GM21515 (cell line): ENCODE results near the gene NPTXR.
"Not testable (repeated sequence)": the region's sequence is repeated elsewhere in the genome, so short reads cannot be mapped to it uniquely, and the experiment has no call there.

Experiments
- ATAC-seq: cut with Tn5 transposase; IDR thresholded peaks from one replicate; pipeline ENCODE4 v1.9.1; 2021; ENCODE audit not compliant: unreplicated experiment

Gene NPTXR

DNA sequence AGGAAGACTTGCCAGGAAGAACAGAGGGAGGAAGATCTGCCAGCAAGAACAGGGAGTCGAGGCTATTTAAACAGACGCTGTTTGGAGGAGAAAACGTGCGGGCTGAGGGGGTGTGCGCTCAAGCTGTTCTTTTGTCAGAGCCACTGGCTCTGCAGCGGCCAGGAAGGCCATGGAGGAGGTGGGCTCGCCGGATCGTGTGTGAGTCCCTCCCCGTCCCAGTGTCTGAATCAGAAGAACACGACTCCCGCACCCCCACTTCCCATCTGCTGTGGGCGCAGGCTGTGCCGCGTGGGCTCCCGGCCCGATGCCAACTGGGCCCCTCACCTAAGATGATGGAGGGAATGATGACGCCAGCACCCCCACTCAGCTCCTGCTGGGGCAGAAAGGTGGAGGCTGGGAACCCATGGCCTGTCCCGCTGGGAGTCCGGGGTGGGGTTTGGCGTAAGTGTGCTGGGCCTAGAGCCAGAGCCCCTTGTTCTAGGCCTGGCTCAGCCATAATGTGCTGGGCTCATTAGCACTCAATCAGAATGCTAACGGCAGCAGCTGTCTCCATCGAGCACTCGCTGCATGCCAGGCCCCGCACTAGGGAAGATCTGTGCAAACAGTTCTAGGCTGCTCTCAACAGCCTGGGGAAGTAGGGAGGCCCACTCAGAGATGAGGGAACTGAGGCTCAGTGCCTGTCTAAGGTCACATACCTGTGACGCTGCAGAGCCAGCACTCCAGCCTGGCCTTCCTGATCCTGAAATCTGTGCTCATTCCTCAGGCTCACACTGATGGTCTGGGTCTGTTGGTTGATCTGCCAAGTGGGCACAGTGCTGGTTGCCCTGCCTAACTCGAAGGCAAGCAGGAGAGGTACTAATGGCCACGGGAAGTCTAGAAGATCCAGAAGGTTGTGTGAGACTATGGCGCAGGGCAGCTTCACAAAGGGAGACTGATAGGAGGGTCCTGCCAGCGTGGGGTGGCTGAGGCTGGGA is 11.5 kb downstream of the NPTXR start:
- no peak for ATAC-seq

DNA sequence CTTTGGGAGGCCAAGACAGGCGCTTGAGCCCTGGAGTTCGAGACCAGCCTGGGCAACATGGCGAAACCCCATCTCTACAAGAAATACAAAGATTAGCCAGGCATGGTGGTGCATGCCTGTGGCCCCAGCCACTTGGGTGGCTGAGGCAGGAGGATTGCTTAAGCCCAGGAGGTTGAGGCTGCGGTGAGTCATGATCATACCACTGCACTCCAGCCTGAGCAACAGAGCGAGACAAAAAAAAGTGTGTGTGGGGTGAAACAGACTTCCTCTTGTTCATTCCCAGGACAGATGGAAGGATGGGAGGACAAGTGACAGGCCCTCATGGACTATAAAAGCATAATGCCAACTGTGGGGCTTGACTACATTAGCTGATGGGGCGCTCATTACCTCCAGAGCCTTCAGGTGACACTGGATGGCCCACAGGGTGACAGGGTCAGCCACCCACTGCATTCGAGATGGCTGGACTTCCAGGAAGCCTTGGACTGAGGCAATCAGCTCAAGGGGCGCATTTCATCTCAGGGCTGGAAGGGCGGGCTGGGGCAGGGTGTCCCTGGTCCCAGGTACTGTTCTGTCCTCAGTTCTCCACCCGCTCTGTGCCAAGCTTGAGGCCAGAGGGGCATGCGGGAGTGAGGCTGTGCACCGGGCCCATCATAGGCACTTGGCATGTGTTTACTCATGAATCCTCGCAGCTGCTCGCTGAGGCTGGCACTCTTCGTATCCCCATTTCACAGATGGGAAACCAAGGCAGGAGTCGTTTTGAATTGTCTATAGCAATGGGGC is 12.5 kb downstream of the NPTXR start:
- ATAC-seq: no peak

DNA sequence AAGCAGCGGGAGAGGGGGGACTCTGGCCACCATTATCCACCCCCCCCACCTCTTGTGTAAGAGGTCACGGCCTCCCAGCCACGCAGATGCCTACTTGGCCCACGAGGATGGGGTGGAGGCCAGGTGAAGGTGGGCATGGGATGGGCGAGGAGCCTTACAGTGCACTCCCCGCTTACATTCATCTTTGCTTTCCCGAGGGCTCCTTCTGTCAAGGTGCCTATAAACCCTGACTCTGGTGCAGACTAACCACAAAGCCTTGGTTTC is 13.1 kb downstream of the NPTXR start:
- no peak for ATAC-seq

DNA sequence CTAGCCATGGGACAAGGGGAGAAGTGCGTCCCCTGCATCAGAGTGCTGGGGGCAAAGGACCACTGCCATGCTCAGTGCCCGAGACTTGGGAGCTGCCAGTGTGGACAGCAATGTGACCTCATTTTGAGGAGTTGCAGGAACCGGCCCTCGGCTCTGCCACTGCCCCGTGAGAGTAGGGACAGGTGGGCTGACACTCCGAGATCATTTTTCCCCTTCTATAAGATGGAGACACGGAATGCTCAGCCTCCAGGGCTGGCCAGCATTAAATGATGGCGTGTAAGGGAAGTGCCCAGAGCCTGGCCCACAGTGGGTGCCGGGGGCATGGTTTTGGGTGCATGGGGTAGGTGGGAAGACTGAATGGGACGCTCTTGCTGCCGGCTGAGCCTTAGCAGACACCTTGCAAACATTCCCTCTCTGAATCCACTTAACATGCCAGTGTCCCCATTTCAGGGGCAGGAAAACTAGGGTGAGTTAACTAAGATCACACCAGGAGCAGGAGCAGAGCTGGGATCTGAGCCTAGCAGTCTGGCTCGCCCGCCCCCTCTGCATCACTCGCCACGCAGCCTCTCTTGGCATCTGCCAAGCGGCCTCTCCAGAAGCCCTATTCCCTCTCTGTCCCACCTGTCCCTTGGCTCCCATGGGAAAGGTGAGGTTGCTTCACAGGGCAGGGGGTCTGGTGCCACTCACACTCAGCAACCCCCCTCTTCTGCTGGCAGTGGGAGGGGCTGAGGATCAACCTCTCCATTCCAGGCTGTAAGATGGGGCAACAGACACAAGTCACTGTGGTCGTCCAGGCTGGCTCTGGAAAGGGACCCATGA is 13.6 kb downstream of the NPTXR start:
- no peak for ATAC-seq

DNA sequence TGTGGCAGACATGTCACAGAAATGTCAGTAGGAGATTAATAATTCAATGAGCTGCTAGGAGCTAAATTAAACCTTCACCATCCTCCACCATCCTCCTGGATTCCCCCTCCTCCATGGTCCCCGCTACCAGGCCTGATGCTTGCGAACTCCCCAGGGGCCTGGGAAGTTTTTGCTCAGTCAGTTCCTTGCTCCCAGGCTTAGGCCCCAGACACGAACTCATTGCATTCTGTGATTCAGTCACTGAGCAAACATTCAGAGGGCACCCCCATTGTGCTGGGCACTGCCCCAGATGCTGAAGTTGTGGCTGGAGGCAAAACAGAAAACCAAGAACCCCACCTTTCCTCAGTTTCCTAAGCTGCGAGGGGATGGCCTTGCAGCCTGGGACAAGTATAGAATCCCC is 14.3 kb downstream of the NPTXR start:
- no peak for ATAC-seq

DNA sequence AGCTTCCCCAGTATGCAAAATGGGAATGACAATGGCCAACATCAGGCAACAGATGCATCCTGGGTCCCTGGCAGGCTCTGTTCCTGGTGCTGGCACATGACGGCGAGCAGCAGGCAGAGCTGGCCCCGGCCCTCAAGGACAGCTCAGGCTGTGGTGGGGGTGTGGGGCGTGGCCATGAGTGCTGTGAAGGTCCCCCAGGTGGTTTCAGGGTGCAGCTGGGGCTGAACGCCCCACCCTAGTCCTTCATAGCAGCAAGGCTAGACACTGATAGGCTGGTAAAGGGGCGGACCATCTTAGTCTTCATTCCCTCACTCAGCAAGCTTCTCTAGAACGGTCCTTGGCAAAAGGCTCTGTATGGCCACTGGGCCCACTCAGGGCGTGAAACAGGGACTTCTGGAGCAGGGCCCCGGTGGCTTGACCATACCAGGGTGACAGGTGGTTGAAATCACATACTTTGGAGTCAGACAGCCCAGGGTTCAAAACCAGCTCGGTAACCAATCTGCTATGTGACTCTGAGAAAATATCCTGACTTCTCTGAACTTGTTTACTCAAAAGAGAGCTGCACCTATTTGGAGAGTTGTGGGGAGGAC is 15.1 kb downstream of the NPTXR start:
- no peak for ATAC-seq

DNA sequence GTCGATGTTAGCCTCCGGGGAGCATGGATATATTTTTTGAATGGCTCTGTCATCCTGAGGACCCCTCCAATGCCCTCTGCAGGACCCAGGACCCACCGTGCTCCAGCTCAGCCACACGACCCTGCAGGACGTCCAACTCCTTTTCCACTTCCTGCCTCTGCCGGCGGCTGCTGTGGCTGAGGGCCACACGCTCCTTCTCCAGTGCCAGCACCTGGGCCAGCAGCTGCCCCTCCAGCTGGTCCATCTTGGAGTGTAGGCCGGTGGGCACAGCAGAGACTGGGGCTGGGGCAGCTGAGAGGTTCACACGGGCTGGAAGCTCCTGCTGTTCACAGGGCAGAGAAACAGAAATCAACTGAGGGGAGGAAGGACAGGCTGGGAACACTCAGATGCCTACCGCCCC is 15.6 kb downstream of the NPTXR start:
- ATAC-seq: no peak

DNA sequence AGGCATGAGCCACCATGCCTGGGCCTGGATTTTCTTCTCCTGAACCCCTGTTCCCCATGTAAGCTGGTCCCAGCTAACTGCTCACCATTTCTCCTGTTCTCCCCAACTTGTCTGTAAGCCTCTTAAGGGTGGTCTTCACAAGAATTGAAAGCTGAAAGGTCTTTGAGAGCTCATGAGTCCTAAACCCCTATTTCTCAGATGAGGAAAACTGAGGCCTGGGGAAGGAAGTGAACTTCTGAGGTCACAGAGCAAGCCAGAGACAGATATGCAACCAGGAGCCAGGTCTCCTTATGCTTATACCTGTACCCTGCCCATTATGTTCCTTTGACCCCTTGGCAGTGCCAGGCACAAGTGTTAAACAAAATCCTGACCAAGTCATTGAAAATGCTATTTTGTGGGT is 16.3 kb downstream of the NPTXR start:
- ATAC-seq: no peak

DNA sequence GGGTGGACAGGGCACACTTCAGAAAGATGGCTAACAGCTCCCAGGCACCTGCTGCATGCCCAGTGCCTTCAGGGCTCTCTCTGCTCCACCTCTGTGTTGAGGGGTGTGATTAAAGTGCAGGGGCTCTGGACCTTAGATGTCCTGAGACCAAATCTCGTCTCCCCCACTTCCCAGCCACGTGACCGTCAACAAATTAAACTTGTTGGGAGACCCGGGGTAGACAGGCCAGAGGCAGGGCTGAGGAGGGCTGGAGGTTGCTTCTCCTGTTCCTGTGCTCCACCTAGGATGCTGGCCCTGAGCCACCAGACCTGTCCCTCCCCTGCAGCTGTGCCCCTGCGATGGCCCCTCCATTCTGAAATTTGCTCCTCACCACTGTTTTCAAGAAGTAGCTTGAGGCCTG is 17.0 kb downstream of the NPTXR start:
- ATAC-seq: no peak

DNA sequence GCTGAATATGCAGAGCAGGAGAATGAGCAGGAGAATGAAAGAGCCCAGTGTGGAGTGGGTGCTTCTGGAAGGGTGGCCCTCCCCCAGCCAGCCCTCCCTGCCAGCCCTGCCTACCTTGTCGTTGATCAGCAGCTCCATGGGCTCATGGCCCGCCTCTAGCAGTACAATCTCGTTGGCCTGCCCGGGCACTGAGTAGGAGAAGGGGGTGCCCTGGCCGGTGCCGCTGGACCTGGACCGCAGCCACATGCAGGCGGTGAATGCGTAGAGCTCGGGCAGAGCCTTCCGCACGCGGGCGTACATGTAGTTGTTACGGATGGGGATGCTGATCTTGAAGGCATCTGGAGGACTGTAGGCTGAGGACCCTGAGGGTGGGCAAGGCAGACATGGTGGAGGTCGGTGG is 17.4 kb downstream of the NPTXR start:
- no peak for ATAC-seq

DNA sequence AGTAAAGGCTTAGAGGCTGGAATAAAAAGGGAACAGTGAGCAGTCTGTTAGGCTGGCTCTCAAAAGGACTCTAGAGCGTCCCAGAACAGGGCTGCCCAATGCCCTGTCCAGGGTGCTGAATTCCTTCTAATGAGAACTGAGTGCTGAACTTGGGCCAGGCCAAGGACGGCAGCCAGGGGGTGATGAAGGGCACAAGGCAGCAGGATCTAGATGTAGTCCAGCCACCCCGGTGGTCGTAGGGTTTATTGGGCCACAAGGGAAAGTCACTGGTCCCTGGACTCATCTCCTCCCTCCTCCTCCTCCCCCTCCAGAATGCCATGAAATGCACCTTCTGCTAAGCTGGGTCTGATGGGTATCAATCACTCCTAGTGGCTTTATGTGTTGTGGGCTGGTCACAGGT is 19.2 kb downstream of the NPTXR start:
- no peak for ATAC-seq

DNA sequence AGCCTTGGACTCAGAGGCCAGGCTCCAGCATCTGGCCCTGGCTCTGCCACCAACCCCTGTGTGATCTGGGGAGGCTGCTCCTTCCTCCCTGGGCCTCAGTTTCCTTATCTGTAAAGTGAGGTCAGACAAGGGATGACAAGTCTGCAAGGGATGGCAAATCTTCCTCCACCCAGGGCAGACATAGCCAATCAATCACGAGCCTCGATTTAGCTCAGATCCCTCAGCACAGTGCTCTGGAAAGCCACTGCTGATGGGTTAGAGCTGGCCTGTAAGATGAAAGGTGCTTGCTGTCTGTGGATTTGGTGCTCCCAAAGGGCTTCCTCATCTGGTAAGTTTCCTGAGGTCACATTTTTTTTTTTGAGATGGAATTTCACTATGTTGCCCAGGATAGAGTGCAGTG is 20.2 kb downstream of the NPTXR start:
- no peak for ATAC-seq

DNA sequence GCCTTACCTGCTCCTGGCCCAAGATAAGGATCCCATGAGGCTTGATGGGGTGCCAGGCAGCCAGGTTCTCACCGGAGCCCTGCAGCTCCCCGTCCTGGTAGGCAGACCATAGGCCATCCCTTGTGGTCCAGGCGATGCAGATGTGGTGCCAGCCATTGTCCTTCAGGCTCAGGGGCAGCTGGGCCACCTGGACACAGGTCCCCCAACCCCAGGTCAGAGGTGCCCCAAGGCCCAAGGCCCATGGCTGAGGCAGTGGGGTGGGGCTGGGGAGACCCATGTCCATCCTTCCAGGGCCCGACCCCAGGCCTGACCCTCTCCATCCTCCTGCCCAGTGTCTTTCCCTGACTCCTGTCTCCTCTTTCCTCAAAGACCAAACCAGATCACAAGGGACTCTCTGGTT is 20.8 kb downstream of the NPTXR start:
- ATAC-seq: no peak

DNA sequence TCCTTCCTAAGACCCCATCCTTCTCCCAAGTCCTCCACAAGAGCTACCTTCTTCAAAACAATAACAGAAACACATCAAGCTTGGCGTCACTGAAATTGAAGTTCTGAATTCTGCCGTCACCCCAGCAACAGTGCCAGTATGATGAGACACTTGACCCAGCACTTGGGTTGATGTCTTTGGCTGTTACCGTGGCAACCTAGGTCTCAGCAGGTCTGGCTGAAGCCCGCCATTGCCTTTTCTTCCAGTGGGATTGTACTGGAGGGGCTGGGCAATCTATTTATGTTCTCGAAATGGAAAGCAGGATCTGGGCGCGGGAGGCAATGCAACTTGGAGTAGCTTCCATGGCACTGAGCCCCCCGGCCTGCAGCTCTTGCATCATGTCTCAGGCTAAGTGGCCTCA is 23.8 kb downstream of the NPTXR start:
- ATAC-seq: no peak

DNA sequence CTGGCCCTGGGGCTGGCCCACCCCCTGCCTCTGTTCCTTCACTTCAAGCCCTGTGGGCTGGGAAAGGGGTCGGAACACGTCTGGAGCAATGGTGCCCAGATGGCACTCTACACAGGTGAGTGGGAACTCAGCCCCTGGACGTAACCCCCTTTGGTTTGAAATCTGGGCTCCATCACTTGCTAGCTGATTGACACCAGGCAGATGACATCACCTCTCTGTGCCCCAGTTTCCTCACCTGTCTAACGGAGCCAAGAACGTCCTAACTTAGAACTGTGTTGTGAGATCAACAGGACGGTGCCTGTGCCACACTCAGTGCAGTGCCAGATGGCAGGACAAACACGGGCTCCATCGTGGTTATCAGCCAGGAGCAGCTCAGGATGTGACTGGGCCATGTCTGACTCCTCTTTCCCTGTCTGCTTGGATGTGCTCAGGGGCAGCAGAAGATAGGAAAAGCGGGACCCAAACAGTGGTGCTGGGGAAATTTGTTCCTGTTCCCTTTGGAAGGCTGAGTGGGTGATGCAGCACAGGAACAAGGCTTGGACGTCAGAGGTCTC is 24.4 kb downstream of the NPTXR start:
- ATAC-seq: no peak

DNA sequence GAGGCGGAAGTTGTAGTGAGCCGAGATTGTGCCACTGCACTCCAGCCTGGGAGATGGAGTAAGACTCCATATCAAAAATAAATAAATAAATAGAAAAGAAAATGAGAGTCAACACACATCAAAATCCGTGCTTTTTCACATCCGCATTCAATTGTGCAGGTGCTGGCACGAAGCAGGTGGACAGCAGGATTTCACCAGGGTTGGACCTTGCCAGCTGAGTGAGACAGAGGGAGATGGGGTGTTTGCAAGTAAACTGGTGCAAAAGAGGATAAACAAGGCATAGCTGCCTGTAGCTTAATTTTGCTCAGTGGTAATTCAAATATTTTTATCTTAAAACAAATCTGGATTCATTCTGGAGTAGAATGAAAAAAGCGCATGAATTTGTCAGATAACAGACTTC is 26.6 kb downstream of the NPTXR start:
- no peak for ATAC-seq

DNA sequence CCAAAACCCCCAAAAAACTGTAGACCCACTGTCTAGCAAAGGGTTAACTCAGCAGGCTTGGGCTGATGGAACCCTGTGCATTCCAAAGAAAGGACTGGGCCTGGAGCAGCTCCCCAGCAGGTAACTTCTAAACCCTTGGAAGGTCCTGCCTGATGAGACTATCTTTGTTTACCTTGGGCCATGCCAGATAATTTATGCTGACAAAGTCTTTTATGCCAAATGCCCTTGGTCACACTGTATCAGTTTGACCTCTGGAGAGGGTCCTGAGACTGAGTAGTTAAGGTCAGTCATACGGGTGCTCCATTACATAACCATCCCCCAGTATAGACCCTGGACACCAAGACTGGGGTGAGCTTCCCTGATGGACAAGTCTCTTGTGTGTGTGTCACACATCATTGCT is 28.0 kb downstream of the NPTXR start:
- no peak for ATAC-seq

DNA sequence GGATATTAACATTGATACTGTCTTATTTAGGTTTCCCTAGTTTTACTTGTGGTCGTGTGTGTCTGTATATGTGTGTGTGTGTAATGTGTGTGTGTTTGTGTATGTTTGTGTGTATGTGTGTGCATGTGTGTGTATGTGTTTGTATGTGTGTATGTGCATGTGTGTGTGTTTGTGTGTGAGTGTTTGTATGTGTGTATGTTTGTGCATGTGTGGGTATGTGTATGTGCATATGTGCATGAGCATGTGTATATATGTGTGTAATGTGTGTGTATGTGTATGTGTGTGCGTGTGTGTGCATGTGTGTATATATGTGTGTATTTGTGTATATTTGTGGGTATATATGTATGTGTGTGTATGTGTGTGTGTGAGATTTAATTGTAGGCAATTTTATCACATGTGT is 32.6 kb downstream of the NPTXR start:
- ATAC-seq: no peak

DNA sequence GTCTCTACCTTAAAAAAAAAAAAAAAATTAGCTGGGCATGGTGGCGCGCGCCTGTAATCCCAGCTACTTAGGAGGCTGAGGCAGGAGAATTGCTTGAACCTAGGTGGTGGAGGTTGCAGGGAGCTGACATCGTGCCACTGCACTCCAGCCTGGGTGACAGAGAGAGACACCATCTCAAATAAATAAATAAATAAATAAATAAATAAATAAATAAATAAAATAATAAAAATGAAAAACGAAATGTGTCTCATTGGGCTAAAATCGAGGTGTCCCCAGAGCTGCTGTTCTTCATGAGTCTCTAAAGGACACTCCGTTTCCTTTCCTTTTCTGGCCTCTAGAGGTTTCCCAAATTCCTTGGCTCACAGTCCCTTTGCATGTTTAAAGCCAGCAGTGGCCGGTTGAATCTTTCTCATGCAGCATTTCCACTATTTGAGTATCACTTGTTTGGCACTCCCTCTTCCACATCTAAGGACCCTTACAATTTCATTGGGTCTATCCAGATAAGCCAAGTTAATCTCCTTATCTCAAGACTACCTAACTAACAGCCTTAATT is 38.7 kb downstream of the NPTXR start:
- not testable (repeated sequence) for ATAC-seq

DNA sequence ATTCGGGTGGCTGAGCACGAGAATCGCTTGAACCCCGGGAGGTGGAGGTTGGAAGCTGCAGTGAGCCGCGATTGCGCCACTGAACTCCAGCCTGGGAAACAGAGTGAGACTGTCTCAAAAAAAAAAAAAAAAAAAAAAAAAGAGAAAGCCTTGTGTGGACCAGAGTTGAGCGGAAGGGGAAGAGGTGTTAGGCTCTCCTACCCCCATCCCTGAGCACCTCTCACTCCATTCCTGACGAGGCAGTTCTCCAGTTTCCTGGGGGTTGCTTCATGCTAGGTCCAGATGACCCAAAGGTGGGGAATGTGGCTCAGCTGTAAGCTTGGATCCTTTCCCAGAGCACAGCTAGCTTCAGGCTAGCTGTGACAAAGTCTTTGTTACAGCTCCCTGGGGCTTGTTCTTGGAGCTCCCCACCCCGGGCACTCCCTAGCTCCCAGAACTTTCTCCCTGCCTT is 41.1 kb downstream of the NPTXR start:
- ATAC-seq: no peak
